GM12878 (cell line): Measurements from ENCODE around the gene CHST8. TPM values are rescaled to one million over a fixed set of nuclear protein-coding genes. Genes with fewer than 3 reads are reported as not detected.

Experiments
- ATAC-seq: fragments of 200-7000 bp; cut with Tn5 transposase; 3 replicates; pipeline ENCODE4 v1.9.1; 2020; ENCODE audit warnings: mild to moderate bottlenecking, moderate library complexity
- BruUV-seq: library from RNA; stranded (reverse); fragments of 400-500 nt; replicated peaks from 2 replicates; lab custom pipeline; 2021; lab: Mats Ljungman, UMichigan
- CTCF ChIA-PET: fragments of 300-600 bp; sonication (Branson Sonifier 250); formaldehyde crosslinking; extraction: SDS; loops from one replicate; lab custom pipeline; 2021; ENCODE audit warnings: inconsistent platforms; lab: Yijun Ruan, JAX
- POLR2A ChIA-PET: fragments of 350-600 bp; formaldehyde crosslinking; extraction: SDS; loops from one replicate; lab custom pipeline; 2021; ENCODE audit warnings: inconsistent platforms; lab: Charles Lee
- RAD21 ChIA-PET: fragments of 300-600 bp; sonication (Branson Sonifier 250); formaldehyde crosslinking; loops from one replicate; lab custom pipeline; 2023; ENCODE audit warnings: antibody characterized with exemption; ENCODE audit not compliant: unreplicated experiment; lab: Charles Lee
- SMC1A ChIA-PET: fragments of 300-600 bp; sonication (Branson Sonifier 250); formaldehyde crosslinking; loops from one replicate; lab custom pipeline; 2023; ENCODE audit not compliant: unreplicated experiment, uncharacterized antibody; lab: Charles Lee
- DNase-seq: peaks from one replicate; pipeline ENCODE4 v3.0.0-alpha.2; 2011; ENCODE audit warnings: low read depth, low spot score
- FAIRE-seq: peaks from 3 replicates; lab custom pipeline; 2011; peaks lifted over from hg19 to GRCh38; lab: Jason Lieb, UNC
- H2AFZ ChIP-seq: 2 replicates; pipeline ENCODE4 v1.6.0; 2011; ENCODE audit warnings: low read depth, low read length, control low read depth; ENCODE audit not compliant: control insufficient read depth
- H3K27ac ChIP-seq: 2 replicates; pipeline ENCODE4 v1.5.1; 2011; ENCODE audit warnings: control low read depth; ENCODE audit not compliant: control insufficient read depth, insufficient read depth
- H3K27me3 ChIP-seq, 2 experiments: replicated peaks in 1 of 2; 2 replicates each; pipeline versions ENCODE4 v1.6.0 to v1.6.1; 2011; ENCODE audit warnings: low read length in 1 of 2; ENCODE audit not compliant: control insufficient read depth in 2 of 2, insufficient read depth in 2 of 2
- H3K36me3 ChIP-seq, 2 experiments: 2 replicates each; pipeline ENCODE4 v1.5.1; 2011; ENCODE audit warnings: low read length in 1 of 2; ENCODE audit not compliant: control insufficient read depth in 2 of 2, insufficient read depth in 2 of 2
- H3K4me1 ChIP-seq: 2 replicates; pipeline ENCODE4 v1.6.1; 2011; ENCODE audit warnings: mild to moderate bottlenecking, low read length, moderate library complexity, mixed read lengths; ENCODE audit not compliant: control insufficient read depth, insufficient read depth
- H3K4me2 ChIP-seq: 2 replicates; pipeline ENCODE4 v1.6.0; 2011; ENCODE audit warnings: control low read depth; ENCODE audit not compliant: control insufficient read depth, insufficient read depth
- H3K4me3 ChIP-seq: fragments of 200-600 bp; sonication (generic); 2 replicates; pipeline ENCODE4 v1.5.1; 2016
- H3K79me2 ChIP-seq: 2 replicates; pipeline ENCODE4 v1.6.0; 2011; ENCODE audit warnings: low read length; ENCODE audit not compliant: control insufficient read depth, insufficient read depth
- H3K9ac ChIP-seq: 2 replicates; pipeline ENCODE4 v1.8.0; 2011; ENCODE audit warnings: low read length, control low read depth, mixed read lengths; ENCODE audit not compliant: control insufficient read depth, insufficient read depth
- H3K9me3 ChIP-seq: replicated peaks from 3 replicates; pipeline ENCODE4 v1.5.1; 2011; ENCODE audit warnings: mild to moderate bottlenecking, low read length; ENCODE audit not compliant: control insufficient read depth, insufficient read depth
- H4K20me1 ChIP-seq: 2 replicates; pipeline ENCODE4 v1.6.0; 2011; ENCODE audit not compliant: control insufficient read depth, insufficient read depth
- CHD4 ChIP-seq: fragments of 200-600 bp; sonication (generic); IDR thresholded peaks from 2 replicates; pipeline ENCODE4 v1.6.1; 2016; ENCODE audit warnings: mild to moderate bottlenecking
- EGR1 ChIP-seq, 2 experiments: IDR thresholded peaks; 1 replicate in 1 of 2; 2 replicates in 1 of 2; pipeline ENCODE4 v1.6.1; 2011 to 2012; ENCODE audit warnings: low read depth in 2 of 2, low read length in 2 of 2, borderline replicate concordance in 1 of 2, mild to moderate bottlenecking in 1 of 2, moderate library complexity in 1 of 2
- EP300 ChIP-seq, 2 experiments: fragments of 150-350 bp in 1 of 2; IDR thresholded peaks; 2 replicates each; pipeline ENCODE4 v1.6.1; 2011 to 2012; ENCODE audit warnings: low read depth in 2 of 2, low read length in 2 of 2, borderline replicate concordance in 1 of 2, improper control_type of control experiment in 1 of 2, inconsistent platforms in 1 of 2; ENCODE audit not compliant: control insufficient read depth in 1 of 2
- FOS ChIP-seq: IDR thresholded peaks from 3 replicates; pipeline ENCODE4 v1.6.1; 2011; ENCODE audit warnings: borderline replicate concordance; ENCODE audit not compliant: insufficient read length; ENCODE audit errors: extremely low read depth
- NBN ChIP-seq: fragments of 450-650 bp; IDR thresholded peaks from 2 replicates; pipeline ENCODE4 v1.6.1; 2016
- NR2C1 ChIP-seq: fragments of 450-650 bp; IDR thresholded peaks from 2 replicates; pipeline ENCODE4 v1.6.1; 2017; ENCODE audit warnings: antibody characterized with exemption, mild to moderate bottlenecking, moderate library complexity
- SIN3A ChIP-seq: IDR thresholded peaks from 2 replicates; pipeline ENCODE4 v1.6.1; 2012; ENCODE audit warnings: low read depth, low read length, improper control_type of control experiment
- WGBS: methylation state at CpG from one replicate; pipeline ENCODE4 v1.1.6; 2016; ENCODE audit warnings: low lambda C conversion rate; ENCODE audit not compliant: insufficient replicate concordance, insufficient coverage; ENCODE audit errors: missing lambda C conversion rate; 5-methylcytosine and 5-hydroxymethylcytosine counted together
- in situ Hi-C: fragments of 300-500 bp; cut with MboI; formaldehyde crosslinking; loops from 9 replicates; pipeline ENCODE4 v1.14.3; 2018; ENCODE audit warnings: mixed read lengths
- intact Hi-C: fragments of 100-400 bp; cut with micrococcal nuclease; formaldehyde crosslinking; loops from one replicate; pipeline ENCODE4 v1.14.2; 2022; ENCODE audit not compliant: unreplicated experiment
- polyA plus RNA-seq, 11 experiments: library from polyadenylated mRNA; depleted of rRNA in 4 of 11; unstranded in 6 of 11; stranded (reverse) in 5 of 11; fragments of >200 nt; fragmentation: Nextera tagmentation in 4 of 11; fragmentation: Illumina TruSeq in 1 of 11; extraction: Ambion mirVana in 4 of 11; extraction: Trizol in 1 of 11; gene quantifications; 1 replicate in 1 of 11; 2 replicates in 10 of 11; pipeline versions ENCODE4 v1.2.1 to v1.2.3, GENCODE V29; 2011 to 2016; ENCODE audit warnings: inconsistent platforms in 2 of 11, missing spikeins in 2 of 11, low read depth in 1 of 11
- total RNA-seq, 4 experiments: library from RNA; depleted of rRNA in 3 of 4; stranded (reverse); fragments of >200 nt in 3 of 4; fragmentation: Illumina TruSeq in 1 of 4; extraction: Trizol in 1 of 4; gene quantifications; 2 replicates each; pipeline versions ENCODE4 v1.2.1 to v1.2.3, GENCODE V29; 2013 to 2021
- TF ChIP-seq, protein P1 (sequence below): IDR thresholded peaks from 2 replicates; pipeline ENCODE4 v1.6.1; 2011; ENCODE audit warnings: low read depth, low read length, improper control_type of control experiment, borderline replicate concordance
- TF ChIP-seq, protein P2 (sequence below): fragments of 450-650 bp; IDR thresholded peaks from 2 replicates; pipeline ENCODE4 v1.6.1; 2017; ENCODE audit warnings: mild to moderate bottlenecking

CHST8 gene
- total and polyA plus RNA-seq, 10 of the 15 experiments (the other 5 are each of a cell fraction or from before 2014, with no cell fraction given): 0.06 TPM; not detected in 9

DNA sequence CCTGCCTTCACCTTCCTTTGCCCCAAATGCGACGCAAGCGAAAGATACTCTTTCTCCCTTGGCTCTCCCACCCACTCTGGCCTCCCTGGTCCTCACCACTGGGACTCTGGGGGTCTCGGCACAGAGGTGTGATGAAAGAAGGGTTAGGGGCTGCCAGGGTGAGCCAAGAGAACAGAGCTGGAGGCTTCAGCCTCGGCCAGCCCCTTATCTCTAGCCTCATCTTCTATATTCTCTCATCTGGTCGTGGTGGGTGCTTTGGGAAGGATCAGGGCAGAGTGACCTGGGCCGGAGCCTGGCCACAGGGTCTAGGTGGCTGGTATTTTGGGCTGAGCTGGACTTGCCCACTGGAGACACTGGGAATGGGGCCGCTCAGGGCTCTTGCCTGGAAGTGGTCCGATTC, 103.8 kb downstream of the CHST8 start:
- CTCF ChIA-PET: no interaction called here
- no peak for DNase-seq
- H3K4me1 ChIP-seq: no peaks in the 10 kb centered on the region
- intact Hi-C loops: no loop called here
- no peaks in the 10 kb centered on the region for H3K9me3 ChIP-seq
- no peak for TF ChIP-seq NBN
- no peak for TF ChIP-seq EP300 (IDR thresholded peaks at IDR 0.05; ENCODE audit: borderline replicate concordance in 1 of 2, control insufficient read depth in 1 of 2, low read depth in 2 of 2, low read length in 2 of 2)
- TF ChIP-seq, all 136 proteins: peak for 0
- H3K27me3 ChIP-seq: no peaks in the 10 kb centered on the region
- ChIA-PET POLR2A (no interaction called here), RAD21 (no interaction called here), SMC1A (no interaction called here)
- no peak overlapping the region for H2AFZ ChIP-seq
- BruUV-seq: no TSS peak
- in situ Hi-C loops: no loop called here
- no peak overlapping the region for H3K4me2 ChIP-seq
- ATAC-seq: no peak
- no peak overlapping the region for H3K4me3 ChIP-seq
- FAIRE-seq: no peak
- 28% methylated on average over 9 of the region's 9 CpGs for WGBS
- no peak overlapping the region for H3K27ac ChIP-seq
- no peak overlapping the region for H3K9ac ChIP-seq
- H3K36me3 ChIP-seq: no peaks in the 10 kb centered on the region
- no peaks in the 10 kb centered on the region for H3K79me2 ChIP-seq
- H4K20me1 ChIP-seq: no peaks in the 10 kb centered on the region; the same call in 1 of the 2 replicates

DNA sequence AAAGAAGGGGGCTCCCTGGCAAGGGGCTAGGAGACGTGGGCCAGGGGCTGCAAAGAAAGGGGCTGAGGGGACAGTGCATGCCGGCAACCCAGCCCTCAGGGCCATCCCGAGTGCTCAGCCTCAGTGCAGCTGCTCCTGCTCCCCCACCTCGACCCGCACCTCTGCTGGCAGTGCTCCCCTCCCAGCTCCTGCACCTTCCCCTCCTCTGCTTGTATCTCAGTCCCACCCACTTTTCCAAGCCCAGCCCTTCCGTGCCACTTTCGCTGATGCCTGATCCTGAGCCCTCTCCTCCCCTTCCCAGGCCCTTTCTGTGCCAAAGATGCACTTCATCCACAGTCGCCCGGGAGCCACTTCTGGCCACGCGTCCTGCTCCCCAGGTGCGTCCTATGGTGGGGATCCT, 105.0 kb downstream of the CHST8 start:
- no peaks in the 10 kb centered on the region; the same call in 1 of the 2 replicates for H4K20me1 ChIP-seq
- no peaks in the 10 kb centered on the region for H3K27me3 ChIP-seq
- RAD21 ChIA-PET: no interaction called here
- H3K36me3 ChIP-seq: no peaks in the 10 kb centered on the region
- TF ChIP-seq, protein P1, sequence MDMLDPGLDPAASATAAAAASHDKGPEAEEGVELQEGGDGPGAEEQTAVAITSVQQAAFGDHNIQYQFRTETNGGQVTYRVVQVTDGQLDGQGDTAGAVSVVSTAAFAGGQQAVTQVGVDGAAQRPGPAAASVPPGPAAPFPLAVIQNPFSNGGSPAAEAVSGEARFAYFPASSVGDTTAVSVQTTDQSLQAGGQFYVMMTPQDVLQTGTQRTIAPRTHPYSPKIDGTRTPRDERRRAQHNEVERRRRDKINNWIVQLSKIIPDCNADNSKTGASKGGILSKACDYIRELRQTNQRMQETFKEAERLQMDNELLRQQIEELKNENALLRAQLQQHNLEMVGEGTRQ: no peak
- TF ChIP-seq EGR1 (IDR thresholded peaks at IDR 0.05; ENCODE audit: borderline replicate concordance in 1 of 2, low read depth in 2 of 2, low read length in 2 of 2) (no peak), NR2C1 (no peak), CHD4 (no peak), FOS (no peak), SIN3A (no peak)
- TF ChIP-seq, protein P2, sequence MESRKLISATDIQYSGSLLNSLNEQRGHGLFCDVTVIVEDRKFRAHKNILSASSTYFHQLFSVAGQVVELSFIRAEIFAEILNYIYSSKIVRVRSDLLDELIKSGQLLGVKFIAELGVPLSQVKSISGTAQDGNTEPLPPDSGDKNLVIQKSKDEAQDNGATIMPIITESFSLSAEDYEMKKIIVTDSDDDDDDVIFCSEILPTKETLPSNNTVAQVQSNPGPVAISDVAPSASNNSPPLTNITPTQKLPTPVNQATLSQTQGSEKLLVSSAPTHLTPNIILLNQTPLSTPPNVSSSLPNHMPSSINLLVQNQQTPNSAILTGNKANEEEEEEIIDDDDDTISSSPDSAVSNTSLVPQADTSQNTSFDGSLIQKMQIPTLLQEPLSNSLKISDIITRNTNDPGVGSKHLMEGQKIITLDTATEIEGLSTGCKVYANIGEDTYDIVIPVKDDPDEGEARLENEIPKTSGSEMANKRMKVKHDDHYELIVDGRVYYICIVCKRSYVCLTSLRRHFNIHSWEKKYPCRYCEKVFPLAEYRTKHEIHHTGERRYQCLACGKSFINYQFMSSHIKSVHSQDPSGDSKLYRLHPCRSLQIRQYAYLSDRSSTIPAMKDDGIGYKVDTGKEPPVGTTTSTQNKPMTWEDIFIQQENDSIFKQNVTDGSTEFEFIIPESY: no peak
- H3K27ac ChIP-seq: no peak overlapping the region
- FAIRE-seq (no peak), ATAC-seq (no peak), DNase-seq (no peak)
- no peak overlapping the region for H3K4me2 ChIP-seq
- no peaks in the 10 kb centered on the region for H3K79me2 ChIP-seq
- WGBS: 12% methylated on average over 10 of the region's 12 CpGs
- SMC1A ChIA-PET: no interaction called here
- POLR2A ChIA-PET: no interaction called here
- no TSS peak for BruUV-seq
- H3K9me3 ChIP-seq: no peaks in the 10 kb centered on the region
- in situ Hi-C loops (no loop called here), intact Hi-C loops (no loop called here)
- no peak overlapping the region for H3K9ac ChIP-seq
- H3K4me1 ChIP-seq: no peaks in the 10 kb centered on the region
- no peak overlapping the region for H3K4me3 ChIP-seq
- H2AFZ ChIP-seq: no peak overlapping the region
- CTCF ChIA-PET: no interaction called here
